Uterus (tissue), 4 donors: ENCODE results near the gene NIPAL3. TPM values are rescaled to one million over a fixed set of nuclear protein-coding genes. Genes with fewer than 3 reads are reported as not detected.

Source experiments
- DNase-seq, 2 donors: peaks; one replicate each; pipeline ENCODE4 v3.0.0-alpha.2; 2019 to 2020
- H3K27ac ChIP-seq, 2 donors: fragments of 200-600 bp; sonication (generic); 1 replicate in 1 of 2; 2 replicates in 1 of 2; pipeline ENCODE4 v1.5.1; 2016 to 2018
- H3K27me3 ChIP-seq, 2 donors: fragments of 200-600 bp; sonication (generic); one replicate each; pipeline ENCODE4 v1.5.1; 2018 to 2019; ENCODE audit warnings: control low read depth in 1 of 2
- H3K36me3 ChIP-seq, 2 donors: fragments of 200-600 bp; sonication (generic); one replicate each; pipeline ENCODE4 v1.5.1; 2019; ENCODE audit warnings: control low read depth in 1 of 2
- H3K4me1 ChIP-seq, 2 donors: fragments of 200-600 bp; sonication (generic); one replicate each; pipeline ENCODE4 v1.5.1; 2018 to 2019; ENCODE audit warnings: control low read depth in 1 of 2
- H3K4me3 ChIP-seq, 2 donors: fragments of 200-600 bp; sonication (generic); 1 replicate in 1 of 2; 2 replicates in 1 of 2; pipeline ENCODE4 v1.5.1; 2018 to 2019; ENCODE audit warnings: mild to moderate bottlenecking in 1 of 2
- H3K9me3 ChIP-seq, 2 donors: fragments of 200-600 bp; sonication (generic); one replicate each; pipeline ENCODE4 v1.5.1; 2019; ENCODE audit warnings: control low read depth in 1 of 2
- POLR2A ChIP-seq, 2 donors: fragments of 450-650 bp; IDR thresholded peaks; one replicate each; pipeline ENCODE4 v1.6.1; 2016; ENCODE audit warnings: antibody characterized with exemption in 2 of 2, mild to moderate bottlenecking in 1 of 2, moderate library complexity in 1 of 2
- intact Hi-C: fragments of 100-400 bp; cut with DNase I; formaldehyde crosslinking; loops from one replicate; pipeline ENCODE4 v1.15.1; 2023; ENCODE audit warnings: low total_unique reads
- total RNA-seq, 4 donors: library from RNA; depleted of rRNA in 3 of 4; stranded (reverse); fragments of >200 nt in 3 of 4; gene quantifications; one replicate each; pipeline versions ENCODE4 v1.1.0 to v1.2.4, GENCODE V29; 2014 to 2023
- TF ChIP-seq, protein P1 (sequence below), 4 experiments: fragments of 200-600 bp in 2 of 4; fragments of 450-650 bp in 2 of 4; sonication (generic) in 2 of 4; IDR thresholded peaks; one replicate each; pipeline ENCODE4 v1.5.1; 2016 to 2019; ENCODE audit warnings: antibody characterized with exemption in 4 of 4, mild to moderate bottlenecking in 2 of 4, moderate library complexity in 1 of 4
- donor health status: DM: yes; HTN: yes; CAD: no.

NIPAL3 gene
- total RNA-seq, 4 donors from 2014 or later = 14.2 to 36.8 (median 21.5) TPM

DNA sequence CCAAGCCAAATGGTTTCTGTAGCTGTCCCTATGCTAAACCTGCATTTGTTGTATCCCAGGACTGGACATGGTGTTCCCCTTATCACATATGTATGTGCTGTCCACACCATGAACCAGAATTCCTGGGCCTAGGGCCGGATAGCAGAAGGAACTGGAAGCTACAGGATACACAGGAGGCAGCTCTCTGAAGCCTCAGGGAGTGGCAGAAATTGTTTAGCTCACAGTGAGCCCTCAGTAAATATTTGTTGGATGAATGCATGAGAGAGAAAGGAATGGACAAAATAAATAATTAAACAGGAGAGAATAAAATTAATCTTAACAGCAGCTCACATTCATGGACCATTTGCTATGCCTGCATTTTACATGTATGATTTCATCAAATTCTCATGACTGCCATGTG, 2.1 kb downstream of the NIPAL3 start:
- H3K36me3 ChIP-seq = no peaks in the 10 kb centered on the region
- intact Hi-C loops = no loop called here
- no peaks in the 10 kb centered on the region for H3K27me3 ChIP-seq
- TF ChIP-seq POLR2A (IDR thresholded peaks at IDR 0.05) = no peak
- TF ChIP-seq, protein P1, sequence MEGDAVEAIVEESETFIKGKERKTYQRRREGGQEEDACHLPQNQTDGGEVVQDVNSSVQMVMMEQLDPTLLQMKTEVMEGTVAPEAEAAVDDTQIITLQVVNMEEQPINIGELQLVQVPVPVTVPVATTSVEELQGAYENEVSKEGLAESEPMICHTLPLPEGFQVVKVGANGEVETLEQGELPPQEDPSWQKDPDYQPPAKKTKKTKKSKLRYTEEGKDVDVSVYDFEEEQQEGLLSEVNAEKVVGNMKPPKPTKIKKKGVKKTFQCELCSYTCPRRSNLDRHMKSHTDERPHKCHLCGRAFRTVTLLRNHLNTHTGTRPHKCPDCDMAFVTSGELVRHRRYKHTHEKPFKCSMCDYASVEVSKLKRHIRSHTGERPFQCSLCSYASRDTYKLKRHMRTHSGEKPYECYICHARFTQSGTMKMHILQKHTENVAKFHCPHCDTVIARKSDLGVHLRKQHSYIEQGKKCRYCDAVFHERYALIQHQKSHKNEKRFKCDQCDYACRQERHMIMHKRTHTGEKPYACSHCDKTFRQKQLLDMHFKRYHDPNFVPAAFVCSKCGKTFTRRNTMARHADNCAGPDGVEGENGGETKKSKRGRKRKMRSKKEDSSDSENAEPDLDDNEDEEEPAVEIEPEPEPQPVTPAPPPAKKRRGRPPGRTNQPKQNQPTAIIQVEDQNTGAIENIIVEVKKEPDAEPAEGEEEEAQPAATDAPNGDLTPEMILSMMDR (IDR thresholded peaks at IDR 0.05) = no peak
- H3K4me1 ChIP-seq = peaks cover 4 to 9% of the 10 kb centered on the region in 2 donors
- no peaks in the 10 kb centered on the region for H3K9me3 ChIP-seq
- H3K4me3 ChIP-seq = no peak overlapping the region
- DNase-seq = no peak
- H3K27ac ChIP-seq = no peak overlapping the region

DNA sequence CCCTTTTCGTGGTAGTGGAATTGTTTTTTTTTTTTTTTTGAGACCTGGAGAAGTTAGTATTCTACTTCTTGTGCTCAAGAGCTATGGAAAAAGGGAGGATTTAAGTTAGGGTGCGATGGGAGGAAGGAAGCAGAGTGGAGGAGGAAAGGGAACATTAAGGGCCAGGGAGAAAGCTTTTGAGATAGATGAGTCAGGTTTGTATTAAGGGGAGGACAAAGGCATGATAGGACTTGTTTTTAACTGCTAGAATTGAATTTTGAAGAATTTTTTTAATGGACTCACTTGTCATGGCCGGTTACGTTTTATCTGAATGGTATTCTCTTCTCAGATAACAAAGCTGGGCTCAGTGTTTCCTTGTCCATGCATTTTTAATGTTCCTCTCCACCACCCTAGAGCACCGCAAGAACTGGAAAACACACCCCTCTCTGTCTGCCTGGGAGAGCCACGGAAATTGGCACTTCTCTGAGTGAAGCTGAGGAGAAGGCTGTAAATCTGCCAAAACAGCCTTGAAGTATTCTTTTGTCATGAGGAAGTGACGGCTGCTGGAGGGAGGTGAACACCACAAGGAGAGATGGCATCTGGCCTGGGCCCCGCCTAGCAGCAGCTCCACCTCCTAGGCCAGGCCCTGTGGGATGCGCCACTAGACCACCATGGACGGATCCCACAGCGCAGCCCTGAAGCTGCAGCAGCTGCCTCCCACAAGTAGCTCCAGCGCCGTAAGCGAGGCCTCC, 3.5 kb downstream of the NIPAL3 start:
- Histone ChIP-seq H3K27ac (no peak overlapping the region), H3K27me3 (no peaks in the 10 kb centered on the region), H3K9me3 (no peaks in the 10 kb centered on the region), H3K36me3 (no peaks in the 10 kb centered on the region), H3K4me3 (no peak overlapping the region), H3K4me1 (peaks cover 4 to 9% of the 10 kb centered on the region in 2 donors)
- intact Hi-C loops = no loop called here
- TF ChIP-seq, protein P1 (IDR thresholded peaks at IDR 0.05) = no peak
- no peak for TF ChIP-seq POLR2A (IDR thresholded peaks at IDR 0.05)
- DNase-seq = peak in 1 of 2 donors; percentile 35

DNA sequence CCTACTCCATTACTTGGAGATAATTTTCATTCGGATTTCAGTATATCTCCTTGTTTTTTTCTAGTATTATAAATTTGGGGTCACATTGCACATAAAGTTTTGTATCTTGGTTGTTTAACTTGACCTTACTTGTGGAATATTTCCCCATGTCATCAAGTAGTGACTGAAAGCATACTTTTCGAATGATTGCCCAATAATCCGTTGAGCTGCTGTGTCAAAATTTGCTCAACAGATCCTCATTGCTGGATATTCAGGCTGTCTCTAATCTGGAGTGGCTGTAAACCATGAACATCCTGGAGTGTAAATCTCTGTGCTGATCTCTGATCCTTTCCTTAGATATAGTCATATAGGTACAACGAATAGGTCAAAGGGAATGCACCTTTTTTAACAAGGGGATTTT, 4.9 kb downstream of the NIPAL3 start:
- H3K36me3 ChIP-seq = no peaks in the 10 kb centered on the region
- H3K4me1 ChIP-seq = peaks cover 4 to 9% of the 10 kb centered on the region in 2 donors
- H3K27me3 ChIP-seq = no peaks in the 10 kb centered on the region
- TF ChIP-seq, protein P1 (IDR thresholded peaks at IDR 0.05) = no peak
- TF ChIP-seq POLR2A (IDR thresholded peaks at IDR 0.05) = no peak
- DNase-seq = no peak
- intact Hi-C loops = no loop called here
- H3K9me3 ChIP-seq = no peaks in the 10 kb centered on the region
- no peak overlapping the region for H3K27ac ChIP-seq
- no peak overlapping the region for H3K4me3 ChIP-seq

DNA sequence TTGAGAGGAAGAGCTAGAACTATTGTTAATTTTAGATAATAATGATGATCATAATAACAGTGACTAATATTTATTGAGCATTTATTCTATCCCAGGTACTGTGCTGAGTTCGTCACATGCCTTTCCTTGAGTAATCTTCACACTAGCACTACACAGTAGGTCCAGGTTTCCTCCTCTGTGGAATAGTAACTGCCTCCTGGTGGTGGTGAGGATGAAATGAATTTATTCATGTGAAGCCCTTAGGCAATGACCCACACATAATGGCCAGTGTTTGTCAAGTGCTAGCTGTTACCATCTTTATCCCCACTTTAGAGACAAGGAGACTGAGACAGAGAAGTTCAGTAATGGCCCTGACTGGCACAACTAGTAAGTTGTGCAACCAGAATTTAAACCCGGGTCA, 5.9 kb downstream of the NIPAL3 start:
- Histone ChIP-seq H3K9me3 (no peaks in the 10 kb centered on the region), H3K4me1 (peaks cover 2 to 8% of the 10 kb centered on the region in 2 donors), H3K27ac (no peak overlapping the region), H3K4me3 (no peak overlapping the region), H3K36me3 (no peaks in the 10 kb centered on the region), H3K27me3 (no peaks in the 10 kb centered on the region)
- intact Hi-C loops = no loop called here
- DNase-seq = no peak
- TF ChIP-seq POLR2A (IDR thresholded peaks at IDR 0.05) = no peak
- TF ChIP-seq, protein P1 (IDR thresholded peaks at IDR 0.05) = no peak

DNA sequence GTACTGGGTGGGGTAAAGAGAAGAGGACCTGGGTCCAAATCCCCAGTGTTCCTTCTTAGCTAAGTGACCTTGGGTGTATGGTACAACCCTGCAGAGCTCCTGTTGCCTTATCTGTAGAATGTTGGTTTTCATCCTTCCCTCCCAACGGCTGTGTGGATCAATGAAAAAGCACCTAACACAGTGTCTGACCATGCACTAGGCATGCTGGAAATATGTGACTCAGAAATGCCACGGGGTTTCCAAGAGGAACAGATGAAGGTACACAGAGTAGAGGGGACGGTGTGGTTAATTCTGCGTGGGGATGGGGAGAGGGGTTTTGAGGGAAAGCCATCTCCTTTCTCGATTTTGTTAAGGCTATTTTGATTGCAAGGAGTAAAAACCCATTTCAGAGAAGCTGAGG, 8.6 kb downstream of the NIPAL3 start:
- no peak for DNase-seq
- Histone ChIP-seq H3K36me3 (no peaks in the 10 kb centered on the region), H3K4me1 (no peaks in the 10 kb centered on the region), H3K9me3 (no peaks in the 10 kb centered on the region), H3K27me3 (no peaks in the 10 kb centered on the region), H3K27ac (no peak overlapping the region), H3K4me3 (no peak overlapping the region)
- intact Hi-C loops = no loop called here
- TF ChIP-seq POLR2A (IDR thresholded peaks at IDR 0.05) = no peak
- TF ChIP-seq, protein P1 (IDR thresholded peaks at IDR 0.05) = no peak
